B cell (primary cell): ENCODE data around the gene MAGEH1. TPM values are rescaled to one million over a fixed set of nuclear protein-coding genes. Genes with fewer than 3 reads are reported as not detected.
"Not testable (repeated sequence)": the region's sequence is repeated elsewhere in the genome, so short reads cannot be mapped to it uniquely, and the experiment has no call there.

ENCODE experiments used
- ATAC-seq: fragments of 200-7000 bp; cut with Tn5 transposase; one replicate; pipeline ENCODE4 v1.10.0; 2021; ENCODE audit warnings: low read depth, mild to moderate bottlenecking, moderate number of reproducible peaks, moderate library complexity
- CTCF ChIA-PET: fragments of 350-600 bp; sonication (Branson Sonifier 250); formaldehyde crosslinking; loops from one replicate; lab custom pipeline; 2021; ENCODE audit warnings: antibody characterized with exemption, inconsistent platforms; lab: Charles Lee
- POLR2A ChIA-PET: fragments of 350-600 bp; sonication (Branson Sonifier 250); formaldehyde crosslinking; loops from one replicate; lab custom pipeline; 2021; ENCODE audit warnings: antibody characterized with exemption; lab: Charles Lee
- DNase-seq: peaks from one replicate; pipeline ENCODE4 v3.0.0; 2013
- H2AFZ ChIP-seq: 2 replicates; pipeline ENCODE4 v1.6.1; 2012; ENCODE audit warnings: mild to moderate bottlenecking, low read depth, low read length; ENCODE audit not compliant: insufficient read depth, poor library complexity, severe bottlenecking
- H3K27ac ChIP-seq, 2 donors: 1 replicate in 1 of 2; 2 replicates in 1 of 2; pipeline ENCODE4 v1.5.1; 2012 to 2013; ENCODE audit warnings: low read length in 2 of 2, mild to moderate bottlenecking in 2 of 2, moderate library complexity in 1 of 2
- H3K27me3 ChIP-seq, 4 experiments: fragments of 200-600 bp in 1 of 4; sonication (generic) in 1 of 4; replicated peaks in 1 of 4; 1 replicate in 2 of 4; 2 replicates in 2 of 4; pipeline versions ENCODE4 v1.6.1 to v1.7.0; 2013 to 2016; ENCODE audit warnings: low read length in 3 of 4, mild to moderate bottlenecking in 2 of 4, mixed read lengths in 1 of 4, moderate library complexity in 1 of 4; ENCODE audit not compliant: insufficient read depth in 4 of 4, control insufficient read depth in 3 of 4; ENCODE audit errors: control extremely low read depth in 1 of 4
- H3K36me3 ChIP-seq, 2 experiments: replicated peaks in 1 of 2; 1 replicate in 1 of 2; 2 replicates in 1 of 2; pipeline versions ENCODE4 v1.6.1 to v1.7.1; 2013; ENCODE audit warnings: low read length in 1 of 2; ENCODE audit not compliant: insufficient read depth in 2 of 2, control insufficient read depth in 1 of 2; ENCODE audit errors: control extremely low read depth in 1 of 2, extremely low read depth in 1 of 2
- H3K4me1 ChIP-seq, 2 donors: fragments of 200-600 bp in 1 of 2; sonication (generic) in 1 of 2; 1 replicate in 1 of 2; 2 replicates in 1 of 2; pipeline versions ENCODE4 v1.5.1 to v1.6.1; 2013 to 2017; ENCODE audit warnings: low read length in 2 of 2; ENCODE audit not compliant: control insufficient read depth in 2 of 2, insufficient read depth in 2 of 2
- H3K4me2 ChIP-seq: replicated peaks from 2 replicates; pipeline ENCODE3; 2012; ENCODE audit warnings: mild to moderate bottlenecking, low read depth, low read length; ENCODE audit not compliant: poor library complexity, severe bottlenecking
- H3K4me3 ChIP-seq, 5 experiments: fragments of 200-600 bp in 1 of 5; sonication (generic) in 1 of 5; 1 replicate in 3 of 5; 2 replicates in 2 of 5; pipeline versions ENCODE4 v1.5.1 to v1.7.0; 2011 to 2016; ENCODE audit warnings: low read length in 4 of 5, mild to moderate bottlenecking in 4 of 5, low read depth in 2 of 5, control low read depth in 1 of 5, moderate library complexity in 1 of 5; ENCODE audit not compliant: insufficient read depth in 1 of 5; ENCODE audit errors: control extremely low read depth in 1 of 5, extremely low read depth in 1 of 5
- H3K79me2 ChIP-seq: fragments of 200-600 bp; sonication (generic); one replicate; pipeline ENCODE4 v1.6.0; 2016; ENCODE audit warnings: low read length; ENCODE audit not compliant: control insufficient read depth, insufficient read depth
- H3K9ac ChIP-seq: fragments of 200-600 bp; sonication (generic); 2 replicates; pipeline ENCODE4 v1.6.1; 2017; ENCODE audit warnings: mild to moderate bottlenecking, low read length, moderate library complexity
- H3K9me3 ChIP-seq, 3 donors: one replicate each; pipeline versions ENCODE4 v1.6.1 to v1.7.1; 2013; ENCODE audit warnings: low read length in 2 of 3; ENCODE audit not compliant: control insufficient read depth in 2 of 3, insufficient read depth in 1 of 3; ENCODE audit errors: control extremely low read depth in 1 of 3
- H4K20me1 ChIP-seq: 2 replicates; pipeline ENCODE4 v1.6.0; 2012; ENCODE audit warnings: mild to moderate bottlenecking, low read length; ENCODE audit not compliant: insufficient read depth, control insufficient read depth, poor library complexity, severe bottlenecking
- H3K27ac Mint-ChIP-seq: one replicate; pipeline ENCODE4 v1.8.0; 2021; ENCODE audit warnings: mixed read lengths
- H3K27me3 Mint-ChIP-seq: one replicate; pipeline ENCODE4 v1.8.0; 2021; ENCODE audit warnings: mixed read lengths
- H3K4me1 Mint-ChIP-seq: one replicate; pipeline ENCODE4 v1.8.0; 2021; ENCODE audit warnings: mixed read lengths
- H3K4me3 Mint-ChIP-seq: one replicate; pipeline ENCODE4 v1.8.0; 2021; ENCODE audit warnings: mixed read lengths
- H3K9me3 Mint-ChIP-seq: one replicate; pipeline ENCODE4 v1.8.0; 2022; ENCODE audit warnings: mixed read lengths; ENCODE audit not compliant: insufficient read depth
- WGBS: methylation state at CpG from one replicate; pipeline ENCODE4 v1.1.5; 2013; ENCODE audit warnings: missing lambda C conversion rate; ENCODE audit not compliant: insufficient coverage; 5-methylcytosine and 5-hydroxymethylcytosine counted together
- intact Hi-C: fragments of 100-400 bp; cut with micrococcal nuclease; formaldehyde crosslinking; loops from one replicate; pipeline ENCODE4 v1.10.0; 2022
- polyA plus RNA-seq: library from polyadenylated mRNA; depleted of rRNA; stranded (reverse); fragments of >200 nt; gene quantifications from 2 replicates; pipeline ENCODE4 v1.2.3, GENCODE V29; 2012
- total RNA-seq, 2 donors: library from RNA; stranded (reverse); fragments of 120-200 nt in 1 of 2; gene quantifications; 1 replicate in 1 of 2; 2 replicates in 1 of 2; pipeline versions ENCODE4 v1.2.3 to v1.2.4, GENCODE V29; 2013 to 2022

MAGEH1 gene
- total and polyA plus RNA-seq, 2 donors (not counting 1 experiment from before 2014, with no cell fraction given): 10.2 to 13.6 TPM

DNA sequence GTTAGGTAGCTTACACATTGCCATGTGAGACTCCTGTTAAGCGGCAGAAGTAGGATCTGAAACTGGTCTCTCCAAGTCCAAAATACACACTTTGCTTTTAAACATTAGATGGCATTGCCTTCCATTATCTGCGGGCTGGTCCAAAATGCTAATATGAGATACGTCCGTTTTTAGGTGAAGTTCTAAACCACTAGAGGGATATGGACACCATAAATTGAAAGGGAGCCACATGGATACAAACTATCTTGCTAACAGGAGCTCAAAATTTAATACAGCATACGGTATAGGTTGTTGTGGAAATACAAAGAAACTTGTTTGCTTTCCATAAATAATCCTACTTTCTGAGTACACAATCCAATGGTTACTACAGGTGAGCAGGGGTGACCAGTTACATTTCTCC, 13.9 kb downstream of the MAGEH1 start:
- POLR2A ChIA-PET, H3K36me3 ChIP-seq, H3K4me1 Mint-ChIP-seq, DNase-seq, ATAC-seq, H2AFZ ChIP-seq, H3K9me3 ChIP-seq, H3K9ac ChIP-seq, H3K27ac ChIP-seq, H4K20me1 ChIP-seq, H3K4me2 ChIP-seq, H3K9me3 Mint-ChIP-seq, H3K27ac Mint-ChIP-seq, intact Hi-C loops, H3K27me3 ChIP-seq, H3K4me3 Mint-ChIP-seq, H3K79me2 ChIP-seq, H3K27me3 Mint-ChIP-seq, CTCF ChIA-PET, H3K4me3 ChIP-seq, H3K4me1 ChIP-seq: not testable (repeated sequence)
- no CpG with 5 or more reads among the region's 5 CpGs for WGBS

DNA sequence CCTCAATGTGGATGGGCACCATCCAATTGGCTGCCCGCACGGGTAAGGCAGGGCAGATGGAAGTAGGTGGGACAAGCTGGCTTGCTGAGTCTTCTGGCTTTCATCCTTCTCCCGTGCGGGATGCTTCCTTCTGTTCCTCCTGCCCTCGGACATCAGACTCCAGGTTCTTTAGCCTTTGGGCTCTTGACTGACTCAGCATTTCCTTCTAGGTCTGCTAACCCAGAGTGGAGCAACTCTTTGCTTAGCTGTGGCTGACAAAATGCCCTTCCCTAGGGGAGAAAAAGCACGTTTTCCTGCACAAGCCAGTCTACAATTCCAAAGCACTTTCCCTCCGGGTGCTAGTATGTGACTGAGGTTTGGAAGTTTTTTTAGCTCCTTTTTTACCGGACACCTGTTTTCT, 28.0 kb downstream of the MAGEH1 start:
- H3K9me3 Mint-ChIP-seq, intact Hi-C loops, H3K27ac ChIP-seq, H3K4me1 ChIP-seq, H3K4me2 ChIP-seq, H3K4me3 ChIP-seq, ATAC-seq, H3K27me3 Mint-ChIP-seq, H3K9me3 ChIP-seq, H4K20me1 ChIP-seq, H3K79me2 ChIP-seq, H2AFZ ChIP-seq, DNase-seq, H3K4me3 Mint-ChIP-seq, CTCF ChIA-PET, H3K9ac ChIP-seq, H3K4me1 Mint-ChIP-seq, H3K27me3 ChIP-seq, H3K36me3 ChIP-seq, H3K27ac Mint-ChIP-seq: not testable (repeated sequence)
- WGBS: no CpG with 5 or more reads among the region's 8 CpGs
- POLR2A ChIA-PET: interaction anchor here (0.6 kb wide), 1 partner anchor 353 kb away, joined by 6 read pairs; no protein-coding TSS in a partner anchor
